Measurements from ENCODE around the gene PSMA1.

GRCh38 chr11:14518820-14519219, 1.4 kb downstream of the PSMA1 start:
- no peak for TF ChIP-seq CTCF (IDR thresholded peaks at IDR 0.05 in 8 of 11, conservative IDR thresholded peaks at IDR 0.05 in 3 of 11)
- no peak for TF ChIP-seq POLR2AphosphoS5 (IDR thresholded peaks at IDR 0.05)
- no peak for TF ChIP-seq POLR2A (IDR thresholded peaks at IDR 0.05)
